Thyroid gland (tissue), 4 donors: ENCODE measurements around the gene LDHAL6A. TPM values are rescaled to one million over a fixed set of nuclear protein-coding genes. Genes with fewer than 3 reads are reported as not detected.

Source experiments
- DNase-seq, 2 donors: peaks; one replicate each; pipeline ENCODE4 v3.0.0-alpha.2; 2019
- H3K27ac ChIP-seq, 3 donors: fragments of 200-600 bp; sonication (generic); 1 replicate in 2 of 3; 2 replicates in 1 of 3; pipeline ENCODE4 v1.5.1; 2016 to 2019; ENCODE audit warnings: mild to moderate bottlenecking in 1 of 3, moderate library complexity in 1 of 3
- H3K27me3 ChIP-seq: fragments of 200-600 bp; sonication (generic); one replicate; pipeline ENCODE4 v1.5.1; 2019
- H3K36me3 ChIP-seq, 2 donors: fragments of 200-600 bp; sonication (generic); one replicate each; pipeline ENCODE4 v1.5.1; 2016 to 2019
- H3K4me1 ChIP-seq, 2 donors: fragments of 200-600 bp; sonication (generic); one replicate each; pipeline ENCODE4 v1.5.1; 2017 to 2019
- H3K4me3 ChIP-seq, 3 donors: fragments of 200-600 bp; sonication (generic); replicated peaks in 1 of 3; 1 replicate in 2 of 3; 2 replicates in 1 of 3; pipeline ENCODE4 v1.5.1; 2016; ENCODE audit warnings: mild to moderate bottlenecking in 1 of 3
- H3K9me3 ChIP-seq: fragments of 200-600 bp; sonication (generic); one replicate; pipeline ENCODE4 v1.5.1; 2017
- CTCF ChIP-seq, 6 experiments: fragments of 200-600 bp in 3 of 6; fragments of 450-650 bp in 3 of 6; sonication (generic) in 3 of 6; IDR thresholded peaks; one replicate each; pipeline ENCODE4 v1.5.1; 2016 to 2019; ENCODE audit warnings: antibody characterized with exemption in 6 of 6, mild to moderate bottlenecking in 2 of 6, inconsistent platforms in 1 of 6, moderate library complexity in 1 of 6
- POLR2A ChIP-seq, 2 donors: fragments of 450-650 bp; IDR thresholded peaks; one replicate each; pipeline ENCODE4 v1.6.1; 2017; ENCODE audit warnings: antibody characterized with exemption in 2 of 2, mild to moderate bottlenecking in 2 of 2, moderate library complexity in 1 of 2
- WGBS, 2 donors: methylation state at CpG; one replicate each; pipeline ENCODE4 v1.1.5; 2017; 5-methylcytosine and 5-hydroxymethylcytosine counted together
- intact Hi-C: fragments of 100-400 bp; cut with DNase I; formaldehyde crosslinking; loops from one replicate; pipeline ENCODE4 v1.15.1; 2023
- total RNA-seq, 4 donors: library from RNA; depleted of rRNA; stranded (reverse); fragments of >200 nt; gene quantifications; one replicate each; pipeline ENCODE4 v1.2.3, GENCODE V29; 2016

Gene LDHAL6A
- total RNA-seq, 4 donors from 2014 or later, result not detected

- Histone ChIP-seq H3K4me1 (peaks cover 0 to 7% of the 10 kb centered on the region in 2 donors), H3K27me3 (no peaks in the 10 kb centered on the region), H3K9me3 (no peaks in the 10 kb centered on the region), H3K36me3 (peaks cover 5 to 9% of the 10 kb centered on the region in 2 donors), H3K4me3 (no peak overlapping the region), H3K27ac (peak overlapping the region in 1 of 3 donors; percentile 15)
- intact Hi-C loops, result no loop called here
- TF ChIP-seq CTCF (IDR thresholded peaks at IDR 0.05) (no peak), POLR2A (IDR thresholded peaks at IDR 0.05) (no peak)
- DNase-seq, result peak; percentile 9 to 17
These were observed 37.2 kb downstream of the LDHAL6A start for GRCh38 chr11:18492888-18493287.

- H3K4me1 ChIP-seq, result peaks cover 0 to 7% of the 10 kb centered on the region in 2 donors
- no peak overlapping the region for H3K4me3 ChIP-seq
- 76 to 77% methylated on average over 4 of the region's 4 CpGs for WGBS, 2 donors
- intact Hi-C loops, result no loop called here
- no peaks in the 10 kb centered on the region for H3K27me3 ChIP-seq
- TF ChIP-seq POLR2A (IDR thresholded peaks at IDR 0.05) (no peak), CTCF (IDR thresholded peaks at IDR 0.05) (no peak)
- H3K36me3 ChIP-seq, result peaks cover 5 to 11% of the 10 kb centered on the region in 2 donors
- H3K9me3 ChIP-seq, result no peaks in the 10 kb centered on the region
- DNase-seq, result no peak
- H3K27ac ChIP-seq, result peak overlapping the region in 1 of 3 donors; percentile 26
These were observed 37.7 kb downstream of the LDHAL6A start for GRCh38 chr11:18493310-18493709.

- Histone ChIP-seq H3K36me3 (peaks cover 5 to 18% of the 10 kb centered on the region in 2 donors), H3K27ac (no peak overlapping the region)
- TF ChIP-seq POLR2A (IDR thresholded peaks at IDR 0.05), result no peak
- TF ChIP-seq CTCF (IDR thresholded peaks at IDR 0.05), result no peak
These were observed 39.6 kb downstream of the LDHAL6A start for GRCh38 chr11:18495271-18495670.

GRCh38 chr11:18495703-18496102 lies 40.0 kb downstream of the LDHAL6A start:
- no peak for TF ChIP-seq CTCF (IDR thresholded peaks at IDR 0.05)
- no peak for TF ChIP-seq POLR2A (IDR thresholded peaks at IDR 0.05)

More at GRCh38 chr11:18495271-18495670, 39.6 kb downstream of the LDHAL6A start:
- Histone ChIP-seq H3K4me3 (no peak overlapping the region), H3K9me3 (no peaks in the 10 kb centered on the region), H3K4me1 (peaks cover 0 to 7% of the 10 kb centered on the region in 2 donors), H3K27me3 (no peaks in the 10 kb centered on the region)
- intact Hi-C loops, result no loop called here
- no peak for DNase-seq

GRCh38 chr11:18498039-18498438 lies 42.4 kb downstream of the LDHAL6A start:
- H3K4me1 ChIP-seq, result peaks cover 0 to 3% of the 10 kb centered on the region in 2 donors
- no peak overlapping the region for H3K4me3 ChIP-seq
- H3K27ac ChIP-seq, result no peak overlapping the region
- peaks cover 20 to 32% of the 10 kb centered on the region in 2 donors for H3K36me3 ChIP-seq
- intact Hi-C loops, result no loop called here
- WGBS, 2 donors, result 95 to 97% methylated on average over 1 of the region's 1 CpG
- TF ChIP-seq POLR2A (IDR thresholded peaks at IDR 0.05) (no peak), CTCF (IDR thresholded peaks at IDR 0.05) (no peak)
- no peaks in the 10 kb centered on the region for H3K27me3 ChIP-seq
- H3K9me3 ChIP-seq, result no peaks in the 10 kb centered on the region
- DNase-seq, result no peak

More at GRCh38 chr11:18495703-18496102, 40.0 kb downstream of the LDHAL6A start:
- H3K36me3 ChIP-seq, result peaks cover 7 to 15% of the 10 kb centered on the region in 2 donors
- intact Hi-C loops, result no loop called here
- H3K4me3 ChIP-seq, result no peak overlapping the region
- H3K27me3 ChIP-seq, result no peaks in the 10 kb centered on the region
- H3K9me3 ChIP-seq, result no peaks in the 10 kb centered on the region
- WGBS, 2 donors, result 85 to 89% methylated on average over 4 of the region's 4 CpGs
- no peak overlapping the region for H3K27ac ChIP-seq
- peaks cover 0 to 7% of the 10 kb centered on the region in 2 donors for H3K4me1 ChIP-seq
- DNase-seq, result peak in 1 of 2 donors; percentile 4
